HepG2 (cell line): ENCODE data around the gene GPBP1. TPM values are rescaled to one million over a fixed set of nuclear protein-coding genes. Genes with fewer than 3 reads are reported as not detected.

Source experiments
- ARID2 ChIP-seq: sonication (generic); formaldehyde crosslinking; IDR thresholded peaks from 2 replicates; pipeline ENCODE4 v1.8.1; 2022; ENCODE audit warnings: mild to moderate bottlenecking, missing genetic modification reagents, borderline replicate concordance
- ATAD3A ChIP-seq: sonication (generic); formaldehyde crosslinking; IDR thresholded peaks from 2 replicates; pipeline ENCODE4 v1.4.0; 2020; ENCODE audit warnings: missing genetic modification reagents
- CERS6 ChIP-seq: sonication (generic); formaldehyde crosslinking; IDR thresholded peaks from 2 replicates; pipeline ENCODE4 v1.5.0; 2020; ENCODE audit warnings: missing genetic modification reagents
- DZIP1 ChIP-seq: sonication (generic); formaldehyde crosslinking; IDR thresholded peaks from 2 replicates; pipeline ENCODE4 v1.5.0; 2020; ENCODE audit warnings: mild to moderate bottlenecking, missing genetic modification reagents
- EHMT2 ChIP-seq: fragments of 200-600 bp; sonication (generic); IDR thresholded peaks from 2 replicates; pipeline ENCODE4 v1.7.0; 2017; ENCODE audit warnings: antibody characterized with exemption, low read depth, low read length, borderline replicate concordance
- ERF ChIP-seq: IDR thresholded peaks from 2 replicates; pipeline ENCODE4 v1.6.1; 2018; ENCODE audit warnings: missing biosample characterization, missing genetic modification reagents
- GABPA ChIP-seq, 2 experiments: IDR thresholded peaks; 2 replicates each; pipeline ENCODE4 v1.6.1; 2011 to 2016; ENCODE audit warnings: low read depth in 2 of 2, low read length in 1 of 2, missing biosample characterization in 1 of 2, missing genetic modification characterization in 1 of 2
- HNRNPLL ChIP-seq: fragments of 200-400 bp; formaldehyde crosslinking; IDR thresholded peaks from 2 replicates; pipeline ENCODE4 v1.6.1; 2017; ENCODE audit warnings: mild to moderate bottlenecking, low read depth, low read length; ENCODE audit not compliant: poor library complexity, severe bottlenecking
- PHF5A ChIP-seq: IDR thresholded peaks from one replicate; pipeline ENCODE4 v1.6.1; 2018; ENCODE audit warnings: low read depth, missing genetic modification reagents; ENCODE audit not compliant: unreplicated experiment
- SMAD1 ChIP-seq: sonication (generic); formaldehyde crosslinking; IDR thresholded peaks from 2 replicates; pipeline ENCODE4 v1.4.0; 2020; ENCODE audit warnings: missing genetic modification reagents, low read depth, mild to moderate bottlenecking, borderline replicate concordance
- U2AF1 ChIP-seq: fragments of 200-400 bp; formaldehyde crosslinking; optimal IDR thresholded peaks from 2 replicates; pipeline ENCODE3; 2017; ENCODE audit warnings: mild to moderate bottlenecking, low read depth, low read length
- U2AF2 ChIP-seq: fragments of 200-400 bp; formaldehyde crosslinking; IDR thresholded peaks from 2 replicates; pipeline ENCODE4 v1.6.1; 2017; ENCODE audit warnings: low read depth, mild to moderate bottlenecking, low read length
- WIZ ChIP-seq: sonication (generic); formaldehyde crosslinking; IDR thresholded peaks from 2 replicates; pipeline ENCODE4 v1.5.1; 2020; ENCODE audit warnings: mild to moderate bottlenecking, missing genetic modification reagents
- YEATS2 ChIP-seq: sonication (generic); formaldehyde crosslinking; IDR thresholded peaks from 2 replicates; pipeline ENCODE4 v1.4.0; 2020; ENCODE audit warnings: missing genetic modification reagents, borderline replicate concordance
- ZEB1 ChIP-seq: IDR thresholded peaks from 2 replicates; pipeline ENCODE4 v1.6.1; 2012; ENCODE audit warnings: mild to moderate bottlenecking, low read depth, inconsistent platforms; ENCODE audit not compliant: insufficient replicate concordance
- ZNF33A ChIP-seq: sonication (generic); formaldehyde crosslinking; IDR thresholded peaks from 2 replicates; pipeline ENCODE4 v1.5.1; 2020; ENCODE audit warnings: missing genetic modification reagents, mild to moderate bottlenecking, moderate library complexity, borderline replicate concordance
- ZNF432 ChIP-seq: sonication (generic); formaldehyde crosslinking; IDR thresholded peaks from 2 replicates; pipeline ENCODE4 v1.5.0; 2020; ENCODE audit warnings: missing genetic modification reagents, mild to moderate bottlenecking, borderline replicate concordance
- ZSCAN22 ChIP-seq: sonication (generic); formaldehyde crosslinking; IDR thresholded peaks from 2 replicates; pipeline ENCODE4 v1.4.0; 2020; ENCODE audit warnings: mild to moderate bottlenecking, missing genetic modification reagents
- polyA plus RNA-seq, 8 experiments: library from polyadenylated mRNA; depleted of rRNA in 3 of 8; stranded (reverse) in 7 of 8; unstranded in 1 of 8; fragments of >200 nt; fragmentation: Illumina TruSeq in 4 of 8; extraction: Trizol in 4 of 8; gene quantifications; 2 replicates each; pipeline versions ENCODE4 v1.2.1 to v1.2.3, GENCODE V29; 2011 to 2016; ENCODE audit warnings: low read depth in 4 of 8, missing spikeins in 1 of 8, mixed read lengths in 1 of 8; ENCODE audit not compliant: insufficient read depth in 1 of 8
- total RNA-seq, 5 experiments: library from RNA; depleted of rRNA; stranded (reverse); fragments of >200 nt; fragmentation: Illumina TruSeq; extraction: Trizol; gene quantifications; 2 replicates each; pipeline ENCODE4 v1.2.3, GENCODE V29; 2016; ENCODE audit warnings: low read depth in 1 of 5
- TF ChIP-seq, protein P1 (sequence below): IDR thresholded peaks from 2 replicates; pipeline ENCODE4 v1.6.1; 2016; ENCODE audit warnings: missing compliant biosample characterization, missing genetic modification reagents, borderline replicate concordance
- TF ChIP-seq, protein P2 (sequence below): IDR thresholded peaks from 2 replicates; pipeline ENCODE4 v1.6.1; 2012; ENCODE audit warnings: low read depth, low read length, improper control_type of control experiment
- TF ChIP-seq, protein P3 (sequence below): sonication (generic); formaldehyde crosslinking; IDR thresholded peaks from 2 replicates; pipeline ENCODE4 v1.8.0; 2022; ENCODE audit warnings: missing genetic modification reagents, low read depth, mild to moderate bottlenecking, borderline replicate concordance

GPBP1 gene
- total and polyA plus RNA-seq, 2 of the 13 experiments (the other 11 are each of a cell fraction or from before 2014, with no cell fraction given), result 27.1 to 72.2 TPM

GRCh38 chr5:57173319-57174127 is at the start of gene GPBP1 (continued):
- no peak for TF ChIP-seq CERS6 (CRISPR knock-in tag)
- TF ChIP-seq, protein P1, sequence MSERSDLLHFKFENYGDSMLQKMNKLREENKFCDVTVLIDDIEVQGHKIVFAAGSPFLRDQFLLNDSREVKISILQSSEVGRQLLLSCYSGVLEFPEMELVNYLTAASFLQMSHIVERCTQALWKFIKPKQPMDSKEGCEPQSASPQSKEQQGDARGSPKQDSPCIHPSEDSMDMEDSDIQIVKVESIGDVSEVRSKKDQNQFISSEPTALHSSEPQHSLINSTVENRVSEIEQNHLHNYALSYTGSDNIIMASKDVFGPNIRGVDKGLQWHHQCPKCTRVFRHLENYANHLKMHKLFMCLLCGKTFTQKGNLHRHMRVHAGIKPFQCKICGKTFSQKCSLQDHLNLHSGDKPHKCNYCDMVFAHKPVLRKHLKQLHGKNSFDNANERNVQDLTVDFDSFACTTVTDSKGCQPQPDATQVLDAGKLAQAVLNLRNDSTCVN (CRISPR knock-in tag), result peak; percentile 19; the same call in 1 of the 2 replicates
- TF ChIP-seq U2AF2, result no peak
- TF ChIP-seq ZEB1, result no peak
- TF ChIP-seq, protein P2, sequence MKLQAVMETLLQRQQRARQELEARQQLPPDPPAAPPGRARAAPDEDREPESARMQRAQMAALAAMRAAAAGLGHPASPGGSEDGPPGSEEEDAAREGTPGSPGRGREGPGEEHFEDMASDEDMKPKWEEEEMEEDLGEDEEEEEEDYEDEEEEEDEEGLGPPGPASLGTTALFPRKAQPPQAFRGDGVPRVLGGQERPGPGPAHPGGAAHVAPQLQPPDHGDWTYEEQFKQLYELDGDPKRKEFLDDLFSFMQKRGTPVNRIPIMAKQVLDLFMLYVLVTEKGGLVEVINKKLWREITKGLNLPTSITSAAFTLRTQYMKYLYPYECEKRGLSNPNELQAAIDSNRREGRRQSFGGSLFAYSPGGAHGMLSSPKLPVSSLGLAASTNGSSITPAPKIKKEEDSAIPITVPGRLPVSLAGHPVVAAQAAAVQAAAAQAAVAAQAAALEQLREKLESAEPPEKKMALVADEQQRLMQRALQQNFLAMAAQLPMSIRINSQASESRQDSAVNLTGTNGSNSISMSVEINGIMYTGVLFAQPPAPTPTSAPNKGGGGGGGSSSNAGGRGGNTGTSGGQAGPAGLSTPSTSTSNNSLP, result 0 out of 2 replicates have a peak, but pooled peaks have one; percentile 33
- TF ChIP-seq DZIP1 (CRISPR knock-in tag), result no peak
- no peak for TF ChIP-seq EHMT2
- TF ChIP-seq YEATS2 (CRISPR knock-in tag), result peak; percentile 85
- TF ChIP-seq PHF5A (CRISPR knock-in tag), result no peak
- 0 out of 2 replicates have a peak, but pooled peaks have one; percentile 46 for TF ChIP-seq ZNF33A (CRISPR knock-in tag)
- 0 out of 2 replicates have a peak, but pooled peaks have one; percentile 14 for TF ChIP-seq SMAD1 (CRISPR knock-in tag)
- no peak for TF ChIP-seq ZSCAN22 (CRISPR knock-in tag)
- TF ChIP-seq ATAD3A (CRISPR knock-in tag), result no peak
- peak; percentile 44; the same call in 1 of the 2 replicates for TF ChIP-seq ERF (CRISPR knock-in tag)
- no peak for TF ChIP-seq GABPA (IDR thresholded peaks at IDR 0.05; ENCODE audit: low read depth, low read length)
- peak; percentile 43; the same call in 1 of the 2 replicates for TF ChIP-seq GABPA (CRISPR knock-in tag; IDR thresholded peaks at IDR 0.05; ENCODE audit: low read depth)
- no peak for TF ChIP-seq U2AF1
- TF ChIP-seq WIZ (CRISPR knock-in tag), result no peak
- TF ChIP-seq HNRNPLL, result peak; percentile 92
- no peak; the same call in 1 of the 2 replicates for TF ChIP-seq ARID2 (CRISPR knock-in tag)
- TF ChIP-seq, protein P3, sequence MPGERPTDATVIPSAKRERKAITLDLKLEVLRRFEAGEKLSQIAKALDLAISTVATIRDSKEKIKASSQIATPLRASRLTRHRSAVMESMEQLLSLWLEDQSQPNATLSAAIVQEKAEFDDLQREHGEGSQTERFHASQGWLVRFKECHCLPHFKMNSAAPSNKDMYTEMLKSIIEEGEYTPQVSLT (CRISPR knock-in tag), result no peak
- no peak for TF ChIP-seq ZNF432 (CRISPR knock-in tag)
